PFSK-1 (cell line): ENCODE results near the gene ABCC4.

Experiments
- POLR2AphosphoS5 ChIP-seq: IDR thresholded peaks from 2 replicates; pipeline ENCODE4 v1.6.1; 2012; ENCODE audit warnings: low read depth, mild to moderate bottlenecking, control low read depth, low read length, moderate library complexity
- SIN3A ChIP-seq: IDR thresholded peaks from 2 replicates; pipeline ENCODE4 v1.6.1; 2012; ENCODE audit warnings: mild to moderate bottlenecking, low read length, moderate library complexity, borderline replicate concordance; ENCODE audit not compliant: insufficient read depth

- no peak for TF ChIP-seq POLR2AphosphoS5
- TF ChIP-seq SIN3A: no peak
Observed at GRCh38 chr13:95115525-95115924, 185.7 kb downstream of the ABCC4 start.
